DND-41 (cell line): ENCODE results near the gene HHLA2.

ENCODE experiments used
- ATAC-seq: fragments of 200-7000 bp; cut with Tn5 transposase; 3 replicates; pipeline ENCODE4 v1.9.1; 2021; ENCODE audit warnings: low read depth; ENCODE audit not compliant: insufficient read depth
- DNase-seq: peaks from one replicate; pipeline ENCODE4 v3.0.0-alpha.2; 2020
- H2AFZ ChIP-seq: 2 replicates; pipeline ENCODE4 v1.6.0; 2012; ENCODE audit warnings: low read depth, low read length
- H3K27ac ChIP-seq: 2 replicates; pipeline ENCODE4 v1.5.1; 2012; ENCODE audit warnings: low read length, inconsistent platforms
- H3K27me3 ChIP-seq: fragments of 200-600 bp; sonication (generic); 2 replicates; pipeline ENCODE4 v1.6.0; 2012; ENCODE audit warnings: low read length, mild to moderate bottlenecking, inconsistent platforms; ENCODE audit not compliant: insufficient read depth, poor library complexity
- H3K36me3 ChIP-seq: 2 replicates; pipeline ENCODE4 v1.5.1; 2012; ENCODE audit warnings: low read length, inconsistent platforms; ENCODE audit not compliant: insufficient read depth
- H3K4me1 ChIP-seq: 2 replicates; pipeline ENCODE4 v1.5.1; 2012; ENCODE audit warnings: mild to moderate bottlenecking, low read length; ENCODE audit not compliant: insufficient read depth
- H3K4me2 ChIP-seq: 2 replicates; pipeline ENCODE4 v1.6.0; 2012; ENCODE audit warnings: mild to moderate bottlenecking, moderate library complexity, low read length, inconsistent platforms; ENCODE audit not compliant: insufficient read depth
- H3K4me3 ChIP-seq, 2 experiments: fragments of 200-600 bp in 1 of 2; shearing (Covaris generic) in 1 of 2; 2 replicates each; pipeline ENCODE4 v1.5.1; 2012 to 2016; ENCODE audit warnings: inconsistent platforms in 2 of 2, low read length in 2 of 2, mild to moderate bottlenecking in 2 of 2, low read depth in 1 of 2, moderate library complexity in 1 of 2
- H3K79me2 ChIP-seq: 2 replicates; pipeline ENCODE4 v1.6.0; 2012; ENCODE audit warnings: low read length, inconsistent platforms; ENCODE audit not compliant: insufficient read depth
- H3K9ac ChIP-seq: 2 replicates; pipeline ENCODE4 v1.6.0; 2012; ENCODE audit warnings: low read depth, mild to moderate bottlenecking, inconsistent platforms, low read length, moderate library complexity
- H3K9me3 ChIP-seq: 2 replicates; pipeline ENCODE4 v1.5.1; 2012; ENCODE audit warnings: low read length, moderate library complexity, mild to moderate bottlenecking, inconsistent platforms; ENCODE audit not compliant: insufficient read depth, severe bottlenecking
- H4K20me1 ChIP-seq: 2 replicates; pipeline ENCODE4 v1.6.0; 2012; ENCODE audit warnings: low read length; ENCODE audit not compliant: insufficient read depth
- EZH2 ChIP-seq: IDR thresholded peaks from 3 replicates; pipeline ENCODE4 v1.6.1; 2012; ENCODE audit warnings: borderline replicate concordance, low read depth, mild to moderate bottlenecking, moderate library complexity, low read length, inconsistent platforms; ENCODE audit not compliant: severe bottlenecking
- TF ChIP-seq, protein P1 (sequence below): IDR thresholded peaks from 2 replicates; pipeline ENCODE4 v1.5.1; 2012; ENCODE audit warnings: borderline replicate concordance, low read length, moderate library complexity, mild to moderate bottlenecking; ENCODE audit not compliant: poor library complexity, severe bottlenecking; ENCODE audit errors: extremely low read depth

Gene HHLA2

DNA sequence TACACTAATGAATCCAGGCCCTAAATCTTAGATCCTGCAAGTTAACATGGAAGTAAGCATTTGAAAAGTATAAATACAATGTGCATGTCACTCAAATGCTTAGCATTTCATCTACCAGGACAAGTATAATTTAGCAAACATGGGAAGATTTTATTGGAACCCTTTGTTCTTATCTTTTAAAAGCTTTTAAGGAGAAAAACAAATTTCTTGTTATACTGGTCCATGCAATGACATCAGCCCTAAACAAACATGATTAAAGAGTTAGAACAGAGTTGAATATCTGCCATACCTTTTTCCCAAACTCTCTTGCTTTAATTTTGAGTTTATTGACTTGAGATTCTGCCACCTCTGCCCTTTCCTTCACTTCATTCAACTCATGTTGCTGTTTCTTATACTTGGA lies 87.0 kb downstream of the HHLA2 start:
- Histone ChIP-seq H3K9ac (no peak overlapping the region), H2AFZ (no peak overlapping the region), H3K9me3 (no peaks in the 10 kb centered on the region), H3K79me2 (no peaks in the 10 kb centered on the region), H3K36me3 (no peaks in the 10 kb centered on the region), H3K4me2 (no peak overlapping the region), H3K4me3 (no peak overlapping the region), H3K4me1 (no peaks in the 10 kb centered on the region), H3K27ac (no peak overlapping the region), H4K20me1 (no peaks in the 10 kb centered on the region), H3K27me3 (no peaks in the 10 kb centered on the region)
- ATAC-seq = no peak
- no peak for DNase-seq
- TF ChIP-seq, protein P1, sequence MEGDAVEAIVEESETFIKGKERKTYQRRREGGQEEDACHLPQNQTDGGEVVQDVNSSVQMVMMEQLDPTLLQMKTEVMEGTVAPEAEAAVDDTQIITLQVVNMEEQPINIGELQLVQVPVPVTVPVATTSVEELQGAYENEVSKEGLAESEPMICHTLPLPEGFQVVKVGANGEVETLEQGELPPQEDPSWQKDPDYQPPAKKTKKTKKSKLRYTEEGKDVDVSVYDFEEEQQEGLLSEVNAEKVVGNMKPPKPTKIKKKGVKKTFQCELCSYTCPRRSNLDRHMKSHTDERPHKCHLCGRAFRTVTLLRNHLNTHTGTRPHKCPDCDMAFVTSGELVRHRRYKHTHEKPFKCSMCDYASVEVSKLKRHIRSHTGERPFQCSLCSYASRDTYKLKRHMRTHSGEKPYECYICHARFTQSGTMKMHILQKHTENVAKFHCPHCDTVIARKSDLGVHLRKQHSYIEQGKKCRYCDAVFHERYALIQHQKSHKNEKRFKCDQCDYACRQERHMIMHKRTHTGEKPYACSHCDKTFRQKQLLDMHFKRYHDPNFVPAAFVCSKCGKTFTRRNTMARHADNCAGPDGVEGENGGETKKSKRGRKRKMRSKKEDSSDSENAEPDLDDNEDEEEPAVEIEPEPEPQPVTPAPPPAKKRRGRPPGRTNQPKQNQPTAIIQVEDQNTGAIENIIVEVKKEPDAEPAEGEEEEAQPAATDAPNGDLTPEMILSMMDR = no peak
- TF ChIP-seq EZH2 = no peak

DNA sequence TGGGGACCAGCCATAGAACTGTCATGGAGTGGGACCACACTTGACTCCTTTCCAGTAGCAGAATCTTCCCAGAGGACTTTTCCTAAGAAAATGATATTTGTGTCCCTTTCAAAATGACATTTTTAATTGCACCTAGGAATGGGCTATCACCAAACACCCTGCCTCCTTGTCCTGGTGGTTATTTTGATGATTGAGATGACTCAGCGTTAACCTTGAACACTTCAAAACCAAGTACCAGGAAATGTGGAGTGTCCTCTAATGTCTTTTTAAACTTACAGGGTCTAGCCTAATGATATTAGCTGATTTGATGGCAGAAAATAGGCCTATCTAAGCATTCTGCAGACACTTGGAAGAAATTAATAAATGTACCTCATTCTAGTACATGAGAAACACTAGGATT lies 90.7 kb downstream of the HHLA2 start:
- H3K79me2 ChIP-seq = no peaks in the 10 kb centered on the region
- DNase-seq (no peak), ATAC-seq (no peak)
- no peaks in the 10 kb centered on the region for H3K4me1 ChIP-seq
- H3K27ac ChIP-seq = no peak overlapping the region
- no peaks in the 10 kb centered on the region for H3K9me3 ChIP-seq
- no peak overlapping the region for H3K4me2 ChIP-seq
- no peak overlapping the region for H3K4me3 ChIP-seq
- no peaks in the 10 kb centered on the region for H3K27me3 ChIP-seq
- no peak for TF ChIP-seq EZH2
- TF ChIP-seq, protein P1 = no peak
- H3K9ac ChIP-seq = no peak overlapping the region
- no peak overlapping the region for H2AFZ ChIP-seq
- no peaks in the 10 kb centered on the region for H3K36me3 ChIP-seq
- H4K20me1 ChIP-seq = no peaks in the 10 kb centered on the region

DNA sequence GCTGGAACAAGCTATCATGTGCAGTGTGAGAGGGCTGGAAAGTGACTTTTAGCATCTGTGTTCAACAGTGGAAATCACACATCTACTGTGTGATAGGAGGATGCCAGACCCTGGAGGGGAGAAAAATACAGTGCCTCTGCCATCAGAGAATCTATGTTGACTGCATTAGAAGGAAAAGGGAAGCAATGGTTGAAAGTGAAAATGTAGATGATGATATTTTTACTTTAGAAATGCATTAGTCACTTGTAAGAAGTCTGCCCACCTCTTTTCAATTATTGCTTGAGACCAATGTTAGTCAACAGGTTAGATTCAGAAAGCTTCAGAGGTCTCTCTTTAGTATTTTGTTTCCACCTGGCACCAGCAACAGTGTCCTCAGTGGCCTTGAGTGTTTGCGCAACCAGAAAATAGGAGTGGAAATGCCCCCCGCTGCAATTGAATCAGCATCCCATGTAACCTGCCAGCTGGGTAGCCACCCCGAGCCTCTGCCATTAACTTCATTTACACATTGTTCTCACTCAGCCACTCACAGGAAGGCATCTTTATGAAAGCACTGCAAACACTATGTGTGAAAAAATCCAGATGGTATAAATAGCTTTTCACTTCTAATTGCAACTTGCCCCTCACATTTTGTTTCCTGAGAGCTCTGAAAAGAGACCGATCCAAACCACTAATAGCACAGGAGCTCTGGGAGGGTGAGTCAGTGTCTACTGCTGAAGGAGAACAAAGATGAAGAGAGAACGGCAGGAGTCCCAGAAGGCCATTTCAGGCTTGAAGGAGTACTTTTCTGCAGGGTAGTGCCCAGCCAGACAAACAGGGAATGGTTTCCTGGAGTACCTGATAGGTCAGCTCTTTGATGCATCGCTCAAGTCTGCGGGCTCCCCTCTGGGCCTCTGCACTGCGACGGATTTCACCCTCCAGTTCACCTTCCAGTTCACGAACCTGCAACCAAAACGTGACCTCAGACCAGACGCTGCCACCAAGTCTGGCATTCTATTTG lies 92.1 kb downstream of the HHLA2 start:
- ATAC-seq = no peak
- no peak overlapping the region for H3K4me2 ChIP-seq
- 0 out of 2 replicates have a peak overlapping the region, but pooled peaks have one; percentile 3 for H2AFZ ChIP-seq

More for the DNA sequence above, 92.1 kb downstream of the HHLA2 start:
- TF ChIP-seq, protein P1 = no peak
- no peak for TF ChIP-seq EZH2
- no peaks in the 10 kb centered on the region for H3K4me1 ChIP-seq
- no peak overlapping the region for H3K27ac ChIP-seq
- H3K79me2 ChIP-seq = no peaks in the 10 kb centered on the region
- no peak for DNase-seq
- no peaks in the 10 kb centered on the region for H4K20me1 ChIP-seq
- no peaks in the 10 kb centered on the region for H3K27me3 ChIP-seq
- no peak overlapping the region for H3K4me3 ChIP-seq
- H3K9ac ChIP-seq = no peak overlapping the region
- no peaks in the 10 kb centered on the region for H3K9me3 ChIP-seq
- H3K36me3 ChIP-seq = no peaks in the 10 kb centered on the region
